ENCODE data around the gene EDAR. TPM values are rescaled to one million over a fixed set of nuclear protein-coding genes. Genes with fewer than 3 reads are reported as not detected.
A peak's percentile ranks its signal among the peaks of the same experiment; 100 is the strongest.

The EDAR gene
- total and polyA plus RNA-seq, 4 donors, result not detected

GRCh38 chr2:108979461-108979860 is 9.6 kb downstream of the EDAR start:
- intact Hi-C loops (cut with DNase I), result no loop called here

DNA sequence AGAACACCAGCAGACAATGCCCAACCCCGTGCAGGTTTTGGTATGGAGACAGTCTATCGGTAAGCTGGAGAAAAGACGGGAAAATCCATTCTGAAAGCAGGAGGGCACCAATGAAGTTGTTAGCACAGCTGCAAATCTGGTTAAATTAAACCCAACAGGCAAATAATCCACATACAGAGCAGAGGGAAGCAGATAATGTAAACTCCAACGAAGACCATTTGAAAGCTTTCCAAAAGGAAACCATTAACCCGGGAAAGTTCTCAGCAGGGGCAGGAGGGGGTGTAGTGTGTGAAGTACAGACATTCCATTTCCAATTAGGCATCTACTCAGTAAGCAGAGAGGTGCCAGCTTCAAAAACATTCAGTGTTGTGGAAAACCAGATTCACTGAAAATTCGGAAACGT is 10.3 kb downstream of the EDAR start:
- Histone ChIP-seq H3K4me1 (ENCODE audit: control insufficient read depth in 1 of 2, insufficient read depth in 2 of 2, low read length in 2 of 2) (no peaks in the 10 kb centered on the region), H3K27ac (ENCODE audit: low read depth in 1 of 2, low read length in 2 of 2) (no peak overlapping the region), H3K36me3 (ENCODE audit: control insufficient read depth in 1 of 2, insufficient read depth in 2 of 2, low read length in 1 of 2) (no peaks in the 10 kb centered on the region), H3K4me3 (ENCODE audit: low read length in 2 of 2) (no peak overlapping the region), H3K9me3 (ENCODE audit: control insufficient read depth, low read length) (no peaks in the 10 kb centered on the region), H3K27me3 (ENCODE audit: control insufficient read depth in 1 of 2, insufficient read depth in 2 of 2, low read length in 1 of 2) (no peaks in the 10 kb centered on the region)
- 22 to 30% methylated on average over 7 of the region's 7 CpGs for WGBS, 2 donors
- ATAC-seq (ENCODE audit: low FRiP score), result no peak
- no peak for DNase-seq
- intact Hi-C loops (cut with DNase I), result no loop called here

More at GRCh38 chr2:108979461-108979860, 9.6 kb downstream of the EDAR start:
- H3K9me3 ChIP-seq (ENCODE audit: control insufficient read depth, low read length), result no peaks in the 10 kb centered on the region
- H3K27ac ChIP-seq (ENCODE audit: low read depth in 1 of 2, low read length in 2 of 2), result no peak overlapping the region
- ATAC-seq (ENCODE audit: low FRiP score) (no peak), DNase-seq (no peak)
- no peak overlapping the region for H3K4me3 ChIP-seq (ENCODE audit: low read length in 2 of 2)
- WGBS, 2 donors, result 89 to 95% methylated on average over 2 to 3 of the region's 3 CpGs
- no peaks in the 10 kb centered on the region for H3K27me3 ChIP-seq (ENCODE audit: control insufficient read depth in 1 of 2, insufficient read depth in 2 of 2, low read length in 1 of 2)
- H3K4me1 ChIP-seq (ENCODE audit: control insufficient read depth in 1 of 2, insufficient read depth in 2 of 2, low read length in 2 of 2), result no peaks in the 10 kb centered on the region
- no peaks in the 10 kb centered on the region for H3K36me3 ChIP-seq (ENCODE audit: control insufficient read depth in 1 of 2, insufficient read depth in 2 of 2, low read length in 1 of 2)

DNA sequence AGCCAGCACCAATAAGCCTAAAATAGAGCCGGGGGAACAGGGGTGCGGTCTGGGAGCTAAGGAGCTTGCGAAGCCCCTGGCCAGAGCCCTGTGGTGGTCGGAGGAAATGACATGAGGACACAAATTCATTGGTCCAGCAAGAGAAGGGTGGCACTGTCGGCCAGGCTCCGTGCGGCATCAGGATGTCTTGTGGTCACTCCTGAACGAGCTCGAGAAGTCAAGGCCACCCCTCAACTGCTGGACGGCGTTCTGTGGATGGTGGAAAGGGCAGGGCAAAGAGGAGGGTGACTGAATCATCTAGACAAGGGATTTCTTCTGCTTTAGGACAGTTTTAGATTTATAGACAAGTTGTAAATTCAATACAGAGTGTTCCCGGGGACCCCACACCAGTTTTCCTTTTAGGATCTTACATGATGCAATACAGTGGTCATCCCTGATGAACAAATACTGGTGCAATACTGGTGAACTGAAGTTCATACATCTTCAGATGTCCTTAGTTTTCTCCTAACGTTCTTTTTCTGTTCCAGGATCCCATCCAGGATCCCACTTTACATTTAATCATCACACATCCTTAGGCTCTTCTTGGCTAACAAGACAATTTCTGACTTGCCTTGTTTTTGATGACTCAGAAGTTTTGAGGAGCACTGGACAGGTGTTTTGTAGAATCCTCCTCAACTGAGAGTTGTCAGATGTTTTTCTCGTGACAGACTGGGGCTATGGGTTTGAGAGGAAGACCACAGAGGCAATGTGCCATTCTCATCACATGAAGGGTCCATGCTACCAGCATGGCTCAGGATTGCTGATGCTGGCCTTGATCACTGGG is 13.2 kb downstream of the EDAR start:
- 88% methylated on average over 14 of the region's 14 CpGs for WGBS, 2 donors
- H3K9me3 ChIP-seq (ENCODE audit: control insufficient read depth, low read length), result no peaks in the 10 kb centered on the region
- DNase-seq (no peak), ATAC-seq (ENCODE audit: low FRiP score) (no peak)
- H3K27ac ChIP-seq (ENCODE audit: low read depth in 1 of 2, low read length in 2 of 2), result no peak overlapping the region
- no peaks in the 10 kb centered on the region for H3K4me1 ChIP-seq (ENCODE audit: control insufficient read depth in 1 of 2, insufficient read depth in 2 of 2, low read length in 2 of 2)
- intact Hi-C loops (cut with DNase I), result no loop called here
- no peaks in the 10 kb centered on the region for H3K36me3 ChIP-seq (ENCODE audit: control insufficient read depth in 1 of 2, insufficient read depth in 2 of 2, low read length in 1 of 2)
- no peaks in the 10 kb centered on the region for H3K27me3 ChIP-seq (ENCODE audit: control insufficient read depth in 1 of 2, insufficient read depth in 2 of 2, low read length in 1 of 2)
- H3K4me3 ChIP-seq (ENCODE audit: low read length in 2 of 2), result no peak overlapping the region

GRCh38 chr2:108974674-108975073 is 14.3 kb downstream of the EDAR start:
- ATAC-seq (ENCODE audit: low FRiP score) (no peak), DNase-seq (no peak)
- 92 to 94% methylated on average over 4 of the region's 4 CpGs for WGBS, 2 donors
- H3K27me3 ChIP-seq (ENCODE audit: control insufficient read depth in 1 of 2, insufficient read depth in 2 of 2, low read length in 1 of 2), result no peaks in the 10 kb centered on the region
- H3K9me3 ChIP-seq (ENCODE audit: control insufficient read depth, low read length), result no peaks in the 10 kb centered on the region
- H3K4me3 ChIP-seq (ENCODE audit: low read length in 2 of 2), result no peak overlapping the region
- no peaks in the 10 kb centered on the region for H3K4me1 ChIP-seq (ENCODE audit: control insufficient read depth in 1 of 2, insufficient read depth in 2 of 2, low read length in 2 of 2)
- no peaks in the 10 kb centered on the region for H3K36me3 ChIP-seq (ENCODE audit: control insufficient read depth in 1 of 2, insufficient read depth in 2 of 2, low read length in 1 of 2)
- intact Hi-C loops (cut with DNase I), result no loop called here
- no peak overlapping the region for H3K27ac ChIP-seq (ENCODE audit: low read depth in 1 of 2, low read length in 2 of 2)

- ATAC-seq (ENCODE audit: low FRiP score) (no peak), DNase-seq (no peak)
- H3K4me3 ChIP-seq (ENCODE audit: low read length in 2 of 2), result no peak overlapping the region
- 92 to 95% methylated on average over 6 of the region's 6 CpGs for WGBS, 2 donors
- no peak overlapping the region for H3K27ac ChIP-seq (ENCODE audit: low read depth in 1 of 2, low read length in 2 of 2)
- no peaks in the 10 kb centered on the region for H3K36me3 ChIP-seq (ENCODE audit: control insufficient read depth in 1 of 2, insufficient read depth in 2 of 2, low read length in 1 of 2)
- H3K4me1 ChIP-seq (ENCODE audit: control insufficient read depth in 1 of 2, insufficient read depth in 2 of 2, low read length in 2 of 2), result no peaks in the 10 kb centered on the region
- intact Hi-C loops (cut with DNase I), result no loop called here
- H3K27me3 ChIP-seq (ENCODE audit: control insufficient read depth in 1 of 2, insufficient read depth in 2 of 2, low read length in 1 of 2), result no peaks in the 10 kb centered on the region
- H3K9me3 ChIP-seq (ENCODE audit: control insufficient read depth, low read length), result no peaks in the 10 kb centered on the region
Measured at GRCh38 chr2:108972663-108973062, 16.4 kb downstream of the EDAR start.

DNA sequence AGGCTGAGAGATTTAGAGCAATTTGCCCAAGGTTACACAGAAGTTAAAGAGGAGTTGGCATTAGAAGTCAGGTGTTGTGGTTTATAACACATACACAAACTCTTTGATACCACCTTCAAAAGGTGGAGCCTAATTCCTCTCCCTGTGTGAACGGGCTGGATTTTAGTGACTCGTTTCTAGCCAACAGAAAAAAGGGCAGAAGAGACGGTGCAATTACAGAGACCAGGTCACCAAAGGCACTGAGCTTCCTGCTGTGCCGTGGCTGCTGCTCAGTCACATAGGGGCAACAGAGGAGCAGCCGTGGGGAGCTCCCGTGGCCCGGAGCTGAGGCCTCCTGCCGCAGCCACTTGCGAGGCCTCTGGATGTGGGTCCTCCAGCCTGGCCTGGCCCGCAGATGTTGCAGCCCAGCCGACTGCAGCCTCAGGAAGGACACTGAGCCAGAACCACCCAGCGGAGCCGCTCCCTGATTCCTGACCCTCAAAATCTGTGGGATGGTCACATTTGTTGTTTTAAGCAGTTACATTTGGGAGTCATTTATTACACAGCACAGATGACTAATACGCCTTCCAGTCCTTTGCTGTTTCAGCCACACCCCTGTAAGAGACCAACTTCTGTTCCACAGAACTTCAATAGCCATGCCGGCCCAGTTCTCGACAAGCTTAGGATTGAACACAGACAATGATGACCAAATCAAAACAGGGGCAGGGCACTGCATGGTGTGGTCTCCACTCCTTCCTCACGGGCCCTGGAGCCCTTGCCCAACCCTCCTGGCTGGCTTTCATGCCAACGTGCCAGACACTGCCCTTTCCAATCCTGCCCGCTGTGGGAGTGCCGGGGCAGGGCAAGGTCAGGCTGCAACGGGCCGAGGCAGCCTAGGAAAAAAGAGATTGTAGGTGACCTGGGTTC is 17.1 kb downstream of the EDAR start:
- Histone ChIP-seq H3K4me3 (ENCODE audit: low read length in 2 of 2) (no peak overlapping the region), H3K36me3 (ENCODE audit: control insufficient read depth in 1 of 2, insufficient read depth in 2 of 2, low read length in 1 of 2) (no peaks in the 10 kb centered on the region), H3K4me1 (ENCODE audit: control insufficient read depth in 1 of 2, insufficient read depth in 2 of 2, low read length in 2 of 2) (no peaks in the 10 kb centered on the region), H3K27me3 (ENCODE audit: control insufficient read depth in 1 of 2, insufficient read depth in 2 of 2, low read length in 1 of 2) (no peaks in the 10 kb centered on the region), H3K9me3 (ENCODE audit: control insufficient read depth, low read length) (no peaks in the 10 kb centered on the region), H3K27ac (ENCODE audit: low read depth in 1 of 2, low read length in 2 of 2) (no peak overlapping the region)
- ATAC-seq (ENCODE audit: low FRiP score) (peak; percentile 9), DNase-seq (no peak)
- intact Hi-C loops (cut with DNase I), result no loop called here
- 83% methylated on average over 21 to 22 of the region's 22 CpGs for WGBS, 2 donors

- no peaks in the 10 kb centered on the region for H3K9me3 ChIP-seq (ENCODE audit: control insufficient read depth, low read length)
- 82 to 88% methylated on average over 1 of the region's 1 CpG for WGBS, 2 donors
- no peak overlapping the region for H3K27ac ChIP-seq (ENCODE audit: low read depth in 1 of 2, low read length in 2 of 2)
- no peak for DNase-seq
- ATAC-seq (ENCODE audit: low FRiP score), result no peak
- intact Hi-C loops (cut with DNase I), result no loop called here
- no peak overlapping the region for H3K4me3 ChIP-seq (ENCODE audit: low read length in 2 of 2)
- no peaks in the 10 kb centered on the region for H3K4me1 ChIP-seq (ENCODE audit: control insufficient read depth in 1 of 2, insufficient read depth in 2 of 2, low read length in 2 of 2)
- H3K36me3 ChIP-seq (ENCODE audit: control insufficient read depth in 1 of 2, insufficient read depth in 2 of 2, low read length in 1 of 2), result no peaks in the 10 kb centered on the region
- no peaks in the 10 kb centered on the region for H3K27me3 ChIP-seq (ENCODE audit: control insufficient read depth in 1 of 2, insufficient read depth in 2 of 2, low read length in 1 of 2)
Measured at GRCh38 chr2:108970369-108970768, 18.7 kb downstream of the EDAR start.

GRCh38 chr2:108969856-108970255 is 19.2 kb downstream of the EDAR start:
- intact Hi-C loops (cut with DNase I), result no loop called here
- 87 to 93% methylated on average over 6 of the region's 6 CpGs for WGBS, 2 donors
- Histone ChIP-seq H3K4me1 (ENCODE audit: control insufficient read depth in 1 of 2, insufficient read depth in 2 of 2, low read length in 2 of 2) (no peaks in the 10 kb centered on the region), H3K27me3 (ENCODE audit: control insufficient read depth in 1 of 2, insufficient read depth in 2 of 2, low read length in 1 of 2) (no peaks in the 10 kb centered on the region), H3K36me3 (ENCODE audit: control insufficient read depth in 1 of 2, insufficient read depth in 2 of 2, low read length in 1 of 2) (no peaks in the 10 kb centered on the region), H3K4me3 (ENCODE audit: low read length in 2 of 2) (no peak overlapping the region), H3K27ac (ENCODE audit: low read depth in 1 of 2, low read length in 2 of 2) (no peak overlapping the region), H3K9me3 (ENCODE audit: control insufficient read depth, low read length) (no peaks in the 10 kb centered on the region)
- ATAC-seq (ENCODE audit: low FRiP score) (no peak), DNase-seq (no peak)
